Keratinocyte (primary cell): ENCODE measurements around the gene TPPP2. TPM values are rescaled to one million over a fixed set of nuclear protein-coding genes. Genes with fewer than 3 reads are reported as not detected.

Source experiments
- DNase-seq: peaks from one replicate; pipeline ENCODE4 v3.0.0-alpha.2; 2011; ENCODE audit warnings: low read depth, missing footprints, low spot score
- FAIRE-seq: peaks from 2 replicates; lab custom pipeline; 2011; peaks lifted over from hg19 to GRCh38; lab: Jason Lieb, UNC
- H2AFZ ChIP-seq: 2 replicates; pipeline ENCODE4 v1.6.0; 2012; ENCODE audit warnings: low read length, control low read depth, inconsistent platforms; ENCODE audit not compliant: control insufficient read depth
- H3K27ac ChIP-seq: 2 replicates; pipeline ENCODE4 v1.5.1; 2011; ENCODE audit warnings: low read length; ENCODE audit not compliant: control insufficient read depth, insufficient read depth
- H3K27me3 ChIP-seq: 3 replicates; pipeline ENCODE4 v1.6.0; 2011; ENCODE audit warnings: low read length; ENCODE audit not compliant: control insufficient read depth, insufficient read depth; ENCODE audit errors: extremely low read depth
- H3K36me3 ChIP-seq, 2 experiments: 2 replicates in 1 of 2; 3 replicates in 1 of 2; pipeline ENCODE4 v1.5.1; 2011; ENCODE audit warnings: low read length in 2 of 2, mild to moderate bottlenecking in 1 of 2; ENCODE audit not compliant: control insufficient read depth in 2 of 2, insufficient read depth in 2 of 2; ENCODE audit errors: extremely low read depth in 1 of 2
- H3K4me1 ChIP-seq: 3 replicates; pipeline ENCODE4 v1.5.1; 2011; ENCODE audit warnings: low read length; ENCODE audit not compliant: control insufficient read depth, insufficient read depth; ENCODE audit errors: extremely low read depth
- H3K4me2 ChIP-seq: 3 replicates; pipeline ENCODE4 v1.6.0; 2011; ENCODE audit warnings: low read depth, low read length; ENCODE audit not compliant: control insufficient read depth, insufficient read depth; ENCODE audit errors: extremely low read depth
- H3K4me3 ChIP-seq, 3 experiments: fragments of 200-600 bp in 1 of 3; sonication (generic) in 1 of 3; 2 replicates in 2 of 3; 3 replicates in 1 of 3; pipeline ENCODE4 v1.5.1; 2011 to 2016; ENCODE audit warnings: low read length in 3 of 3, mild to moderate bottlenecking in 3 of 3, control low read depth in 2 of 3, inconsistent platforms in 1 of 3, low read depth in 1 of 3, mixed read lengths in 1 of 3, mixed run types in 1 of 3, moderate library complexity in 1 of 3; ENCODE audit not compliant: control insufficient read depth in 2 of 3, insufficient read depth in 2 of 3; ENCODE audit errors: extremely low read depth in 1 of 3
- H3K79me2 ChIP-seq: 2 replicates; pipeline ENCODE4 v1.6.0; 2012; ENCODE audit warnings: low read length; ENCODE audit not compliant: control insufficient read depth, insufficient read depth
- H3K9ac ChIP-seq: 3 replicates; pipeline ENCODE4 v1.6.0; 2011; ENCODE audit warnings: low read length; ENCODE audit not compliant: control insufficient read depth, insufficient read depth; ENCODE audit errors: extremely low read depth
- H3K9me1 ChIP-seq: 3 replicates; pipeline ENCODE4 v1.6.0; 2011; ENCODE audit warnings: low read length; ENCODE audit not compliant: control insufficient read depth, insufficient read depth; ENCODE audit errors: extremely low read depth
- H3K9me3 ChIP-seq: 2 replicates; pipeline ENCODE4 v1.5.1; 2012; ENCODE audit warnings: low read depth, low read length; ENCODE audit not compliant: control insufficient read depth
- H4K20me1 ChIP-seq: 3 replicates; pipeline ENCODE4 v1.6.0; 2011; ENCODE audit warnings: low read length; ENCODE audit not compliant: control insufficient read depth, insufficient read depth; ENCODE audit errors: extremely low read depth
- CTCF ChIP-seq, 3 experiments: IDR thresholded peaks in 1 of 3; conservative IDR thresholded peaks in 1 of 3; optimal IDR thresholded peaks in 1 of 3; 2 replicates in 2 of 3; 3 replicates in 1 of 3; pipeline versions ENCODE3 to v1.5.1; 2011; ENCODE audit warnings: low read length in 3 of 3, mild to moderate bottlenecking in 3 of 3, moderate library complexity in 2 of 3, control low read depth in 1 of 3, inconsistent platforms in 1 of 3; ENCODE audit not compliant: insufficient read depth in 2 of 3; ENCODE audit errors: extremely low read depth in 1 of 3
- EZH2 ChIP-seq: IDR thresholded peaks from one replicate; pipeline ENCODE4 v1.6.1; 2012; ENCODE audit warnings: inconsistent platforms, mild to moderate bottlenecking, low read length, moderate library complexity
- dilution Hi-C: fragments of 300-500 bp; cut with MboI; formaldehyde crosslinking; loops from one replicate; pipeline ENCODE4 v1.7.0; 2020; ENCODE audit warnings: low sequenced_read_pairs; ENCODE audit not compliant: extremely low pct_ligation_motif_present
- polyA plus RNA-seq, 5 experiments: library from polyadenylated mRNA; depleted of rRNA in 3 of 5; stranded (reverse) in 3 of 5; stranded (forward) in 1 of 5; unstranded in 1 of 5; fragments of >200 nt; gene quantifications; 1 replicate in 1 of 5; 2 replicates in 3 of 5; 3 replicates in 1 of 5; pipeline versions ENCODE4 v1.2.1 to v1.2.3, GENCODE V29; 2011 to 2012; ENCODE audit warnings: missing spikeins in 2 of 5, low read depth in 1 of 5, low replicate concordance in 1 of 5

TPPP2 gene
- polyA plus RNA-seq, 1 donor (not counting 4 experiments of a cell fraction or from before 2014, with no cell fraction given): not detected

DNA sequence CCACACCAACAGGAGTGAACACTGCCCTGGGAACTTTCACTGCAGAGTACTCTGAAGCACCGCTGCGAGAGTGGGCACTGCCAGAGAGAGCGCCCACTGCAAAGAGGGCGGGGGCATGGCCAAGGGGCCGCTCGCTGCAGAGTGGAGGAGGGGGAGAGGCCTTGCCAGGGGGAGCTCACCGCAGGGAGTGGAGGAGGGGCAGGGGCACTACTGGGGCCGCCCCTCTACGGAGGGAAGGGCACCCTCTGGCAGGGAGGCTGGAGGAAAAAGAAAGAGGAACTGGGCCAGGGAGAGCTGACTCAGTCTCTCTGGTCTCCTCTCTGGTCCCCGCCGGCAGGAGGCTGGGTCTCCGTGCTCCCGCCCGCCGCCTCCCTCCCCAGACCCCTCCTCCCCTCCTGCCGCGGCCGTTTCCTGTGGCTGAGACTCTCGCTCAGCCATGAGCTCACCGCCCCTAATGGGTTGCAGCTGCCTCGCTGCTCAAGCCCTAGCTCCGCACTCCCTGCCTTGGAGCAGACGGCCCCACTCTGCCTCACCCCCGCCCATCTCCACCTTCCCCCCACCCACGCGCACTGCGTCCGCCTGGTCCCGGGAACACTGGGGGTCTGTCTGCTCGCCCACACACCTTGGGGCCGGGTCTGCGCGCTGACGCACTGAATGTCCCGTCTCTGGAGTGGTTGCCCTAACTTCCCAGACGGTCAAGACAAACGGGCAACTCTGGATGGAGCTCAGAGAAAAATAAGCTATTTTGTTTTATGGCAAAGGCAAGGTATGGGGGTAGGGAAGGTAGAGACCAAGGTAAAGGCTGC, 41.4 kb downstream of the TPPP2 start:
- peaks cover 1 to 8% of the 10 kb centered on the region in 2 experiments for H3K36me3 ChIP-seq
- no peaks in the 10 kb centered on the region for H3K79me2 ChIP-seq
- H3K9me1 ChIP-seq: no peaks in the 10 kb centered on the region
- no peaks in the 10 kb centered on the region for H4K20me1 ChIP-seq
- H3K4me2 ChIP-seq: peak overlapping the region; percentile 92
- peak overlapping the region; percentile 47 to 85 (median 80) for H3K4me3 ChIP-seq
- DNase-seq (no peak), FAIRE-seq (no peak)
- peaks cover 17% of the 10 kb centered on the region for H3K27me3 ChIP-seq
- peak overlapping the region; percentile 20 for H3K27ac ChIP-seq
- peaks cover 18% of the 10 kb centered on the region for H3K4me1 ChIP-seq
- H3K9ac ChIP-seq: peak overlapping the region; percentile 68
- TF ChIP-seq EZH2: no peak
- no peak for TF ChIP-seq CTCF (optimal IDR thresholded peaks at IDR 0.05 in 1 of 3, IDR thresholded peaks at IDR 0.05 in 1 of 3, conservative IDR thresholded peaks at IDR 0.05 in 1 of 3; ENCODE audit: extremely low read depth in 1 of 3, insufficient read depth in 2 of 3, low read length in 3 of 3)
- dilution Hi-C loops: no loop called here
- H2AFZ ChIP-seq: peak overlapping the region; percentile 77
- H3K9me3 ChIP-seq: no peaks in the 10 kb centered on the region

DNA sequence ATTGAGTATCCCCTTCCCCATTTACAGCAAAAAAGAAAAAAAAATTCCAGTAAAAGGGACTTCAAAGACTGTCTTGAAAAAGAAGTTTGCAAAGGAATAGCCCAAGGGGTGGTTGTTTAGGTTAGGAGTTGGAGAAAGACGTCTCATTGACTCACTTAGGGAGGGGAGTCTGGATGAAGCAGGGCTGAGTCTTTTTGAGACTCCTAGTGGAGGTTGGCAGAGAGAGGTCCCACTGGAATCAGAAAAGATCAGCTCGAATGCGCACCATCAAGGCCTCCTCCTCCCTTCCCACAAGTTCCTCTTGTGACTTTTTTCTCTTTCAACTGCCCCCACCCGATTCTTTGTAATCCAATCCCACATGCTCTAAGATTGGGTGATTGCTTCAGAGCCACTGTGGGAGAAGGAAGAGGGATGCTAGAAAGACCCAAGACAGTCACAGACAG, 42.0 kb downstream of the TPPP2 start:
- Histone ChIP-seq H4K20me1 (no peaks in the 10 kb centered on the region), H3K4me2 (peak overlapping the region; percentile 92), H3K27ac (no peak overlapping the region), H3K36me3 (peaks cover 2 to 8% of the 10 kb centered on the region in 2 experiments), H3K9ac (no peak overlapping the region), H3K4me3 (peak overlapping the region in 1 of 3 experiments; percentile 85), H2AFZ (peak overlapping the region; percentile 77), H3K9me1 (no peaks in the 10 kb centered on the region), H3K4me1 (peaks cover 18% of the 10 kb centered on the region), H3K79me2 (no peaks in the 10 kb centered on the region), H3K27me3 (peaks cover 17% of the 10 kb centered on the region), H3K9me3 (no peaks in the 10 kb centered on the region)
- FAIRE-seq (peak; percentile 5), DNase-seq (no peak)
- no peak for TF ChIP-seq EZH2
- peak in 1 of 3 experiments; percentile 8 for TF ChIP-seq CTCF (optimal IDR thresholded peaks at IDR 0.05 in 1 of 3, IDR thresholded peaks at IDR 0.05 in 1 of 3, conservative IDR thresholded peaks at IDR 0.05 in 1 of 3; ENCODE audit: extremely low read depth in 1 of 3, insufficient read depth in 2 of 3, low read length in 3 of 3)
- dilution Hi-C loops: no loop called here
